HepG2 (cell line): ENCODE data around the gene EFEMP2. TPM values are rescaled to one million over a fixed set of nuclear protein-coding genes. Genes with fewer than 3 reads are reported as not detected.
A peak's percentile ranks its signal among the peaks of the same experiment; 100 is the strongest.

Source experiments
- HMGXB4 ChIP-seq, 2 experiments: sonication (generic) in 1 of 2; formaldehyde crosslinking in 1 of 2; IDR thresholded peaks; 2 replicates each; pipeline versions ENCODE4 v1.4.0 to v1.6.1; 2018 to 2020; ENCODE audit warnings: missing genetic modification reagents in 2 of 2, borderline replicate concordance in 1 of 2, low read depth in 1 of 2, mild to moderate bottlenecking in 1 of 2, missing biosample characterization in 1 of 2
- HNF4G ChIP-seq, 2 experiments: sonication (generic) in 1 of 2; formaldehyde crosslinking in 1 of 2; IDR thresholded peaks; 2 replicates each; pipeline versions ENCODE4 v1.4.0 to v1.6.1; 2011 to 2020; ENCODE audit warnings: borderline replicate concordance in 2 of 2, low read depth in 2 of 2, mild to moderate bottlenecking in 2 of 2, low read length in 1 of 2, missing genetic modification reagents in 1 of 2, moderate library complexity in 1 of 2
- KLF12 ChIP-seq: sonication (generic); formaldehyde crosslinking; IDR thresholded peaks from 2 replicates; pipeline ENCODE4 v1.4.0; 2020; ENCODE audit warnings: missing genetic modification reagents, borderline replicate concordance
- MEIS1 ChIP-seq: sonication (generic); formaldehyde crosslinking; IDR thresholded peaks from 2 replicates; pipeline ENCODE4 v1.9.0; 2021; ENCODE audit warnings: mild to moderate bottlenecking, missing genetic modification reagents, moderate library complexity, borderline replicate concordance
- NFE2L2 ChIP-seq: fragments of 150-350 bp; IDR thresholded peaks from 2 replicates; pipeline ENCODE4 v1.6.1; 2014; ENCODE audit warnings: low read length
- SRSF1 ChIP-seq: fragments of 200-400 bp; formaldehyde crosslinking; optimal IDR thresholded peaks from 2 replicates; pipeline ENCODE3; 2017; ENCODE audit warnings: mild to moderate bottlenecking, low read depth, low read length, moderate library complexity
- ZBTB20 ChIP-seq: sonication (generic); formaldehyde crosslinking; IDR thresholded peaks from 2 replicates; pipeline ENCODE4 v1.8.1; 2023; ENCODE audit warnings: missing genetic modification reagents, low read depth, mild to moderate bottlenecking, borderline replicate concordance
- ZBTB38 ChIP-seq: sonication (generic); formaldehyde crosslinking; IDR thresholded peaks from 2 replicates; pipeline ENCODE4 v1.5.1; 2020; ENCODE audit warnings: mild to moderate bottlenecking, missing genetic modification reagents
- ZMYM4 ChIP-seq: sonication (generic); formaldehyde crosslinking; IDR thresholded peaks from 2 replicates; pipeline ENCODE4 v1.8.1; 2023; ENCODE audit warnings: mild to moderate bottlenecking, missing genetic modification reagents
- ZNF18 ChIP-seq: sonication (generic); formaldehyde crosslinking; IDR thresholded peaks from 2 replicates; pipeline ENCODE4 v1.8.0; 2022; ENCODE audit warnings: mild to moderate bottlenecking, missing genetic modification reagents; ENCODE audit not compliant: insufficient replicate concordance
- ZNF274 ChIP-seq: sonication (generic); formaldehyde crosslinking; IDR thresholded peaks from 2 replicates; pipeline ENCODE4 v1.5.1; 2020; ENCODE audit warnings: mild to moderate bottlenecking, missing genetic modification reagents
- ZNF281 ChIP-seq: sonication (generic); formaldehyde crosslinking; IDR thresholded peaks from 2 replicates; pipeline ENCODE4 v1.4.0; 2020; ENCODE audit warnings: missing genetic modification reagents, borderline replicate concordance
- ZNF431 ChIP-seq: sonication (generic); formaldehyde crosslinking; IDR thresholded peaks from 2 replicates; pipeline ENCODE4 v1.9.0; 2022; ENCODE audit warnings: missing genetic modification reagents, low read depth, mild to moderate bottlenecking, borderline replicate concordance
- ZNF572 ChIP-seq: sonication (generic); formaldehyde crosslinking; IDR thresholded peaks from 2 replicates; pipeline ENCODE4 v1.5.1; 2020; ENCODE audit warnings: mild to moderate bottlenecking, missing genetic modification reagents
- ZNF614 ChIP-seq: IDR thresholded peaks from 2 replicates; pipeline ENCODE4 v1.6.1; 2018; ENCODE audit warnings: missing biosample characterization, missing genetic modification reagents, inconsistent platforms, borderline replicate concordance
- ZNF687 ChIP-seq: sonication (generic); formaldehyde crosslinking; IDR thresholded peaks from 2 replicates; pipeline ENCODE4 v1.5.1; 2020; ENCODE audit warnings: mild to moderate bottlenecking, missing genetic modification reagents, moderate library complexity
- polyA plus RNA-seq, 8 experiments: library from polyadenylated mRNA; depleted of rRNA in 3 of 8; stranded (reverse) in 7 of 8; unstranded in 1 of 8; fragments of >200 nt; fragmentation: Illumina TruSeq in 4 of 8; extraction: Trizol in 4 of 8; gene quantifications; 2 replicates each; pipeline versions ENCODE4 v1.2.1 to v1.2.3, GENCODE V29; 2011 to 2016; ENCODE audit warnings: low read depth in 4 of 8, missing spikeins in 1 of 8, mixed read lengths in 1 of 8; ENCODE audit not compliant: insufficient read depth in 1 of 8
- total RNA-seq, 5 experiments: library from RNA; depleted of rRNA; stranded (reverse); fragments of >200 nt; fragmentation: Illumina TruSeq; extraction: Trizol; gene quantifications; 2 replicates each; pipeline ENCODE4 v1.2.3, GENCODE V29; 2016; ENCODE audit warnings: low read depth in 1 of 5

Gene EFEMP2
- total and polyA plus RNA-seq, 2 of the 13 experiments (the other 11 are each of a cell fraction or from before 2014, with no cell fraction given): 7.4 to 29.7 TPM

GRCh38 chr11:65888163-65888814 is 15.7 kb upstream of the EFEMP2 start, which contains the start of gene FIBP (continued):
- TF ChIP-seq ZNF572 (CRISPR knock-in tag) (peak; percentile 81; the same call in 1 of the 2 replicates), ZNF614 (CRISPR knock-in tag) (0 out of 2 replicates have a peak, but pooled peaks have one; percentile 24), ZNF431 (no peak), ZNF274 (CRISPR knock-in tag) (no peak; the same call in 1 of the 2 replicates), ZBTB20 (CRISPR knock-in tag) (peak; percentile 40; the same call in 1 of the 2 replicates), MEIS1 (CRISPR knock-in tag) (no peak), NFE2L2 (no peak), ZBTB38 (CRISPR knock-in tag) (no peak; the same call in 1 of the 2 replicates), HNF4G (IDR thresholded peaks at IDR 0.05; ENCODE audit: borderline replicate concordance, low read depth, low read length) (0 out of 2 replicates have a peak, but pooled peaks have one; percentile 4), HNF4G (CRISPR knock-in tag; IDR thresholded peaks at IDR 0.05; ENCODE audit: borderline replicate concordance, low read depth) (peak; percentile 65; the same call in 1 of the 2 replicates), ZNF687 (CRISPR knock-in tag) (peak; percentile 94), ZNF18 (CRISPR knock-in tag) (peak; percentile 22), ZMYM4 (CRISPR knock-in tag) (peak; percentile 85), KLF12 (CRISPR knock-in tag) (0 out of 2 replicates have a peak, but pooled peaks have one; percentile 24), ZNF281 (CRISPR knock-in tag) (peak; percentile 30; the same call in 1 of the 2 replicates), SRSF1 (no peak), HMGXB4 (CRISPR knock-in tag; IDR thresholded peaks at IDR 0.05; ENCODE audit: borderline replicate concordance in 1 of 2, low read depth in 1 of 2) (peak; percentile 96 to 97)
